IMR-90 (cell line): ENCODE data around the gene EXOC3L2. TPM values are rescaled to one million over a fixed set of nuclear protein-coding genes. Genes with fewer than 3 reads are reported as not detected.

Source experiments
- ATAC-seq: fragments of 200-7000 bp; cut with Tn5 transposase; 2 replicates; pipeline ENCODE4 v1.9.1; 2020; ENCODE audit warnings: low read depth, mild to moderate bottlenecking, moderate library complexity
- BruUV-seq: library from RNA; stranded (reverse); fragments of 400-500 nt; replicated peaks from 2 replicates; lab custom pipeline; 2021; lab: Mats Ljungman, UMichigan
- CTCF ChIA-PET: fragments of 300-600 bp; formaldehyde crosslinking; extraction: SDS; loops from one replicate; lab custom pipeline; 2021; ENCODE audit warnings: antibody characterized with exemption; lab: Yijun Ruan, JAX
- POLR2A ChIA-PET: fragments of 300-600 bp; sonication (Branson Sonifier 250); formaldehyde crosslinking; loops from one replicate; lab custom pipeline; 2022; ENCODE audit warnings: antibody characterized with exemption; ENCODE audit not compliant: unreplicated experiment; lab: Charles Lee
- DNase-seq: peaks from one replicate; pipeline ENCODE4 v3.0.0; 2013
- H2AFZ ChIP-seq: replicated peaks from 2 replicates; pipeline ENCODE3; 2013; ENCODE audit warnings: low read length, mild to moderate bottlenecking; ENCODE audit not compliant: poor library complexity
- H2AK5ac ChIP-seq: 2 replicates; pipeline ENCODE4 v1.6.1; 2013; ENCODE audit warnings: low read depth, low read length, inconsistent platforms
- H2AK9ac ChIP-seq: replicated peaks from 2 replicates; pipeline ENCODE3; 2013; ENCODE audit warnings: mild to moderate bottlenecking, low read depth, low read length, moderate library complexity; ENCODE audit not compliant: poor library complexity
- H2BK120ac ChIP-seq: 2 replicates; pipeline ENCODE4 v1.6.1; 2013; ENCODE audit warnings: low read depth, low read length, inconsistent platforms
- H2BK15ac ChIP-seq: 3 replicates; pipeline ENCODE4 v1.6.1; 2013; ENCODE audit warnings: low read depth, low read length, inconsistent platforms
- H2BK20ac ChIP-seq: 2 replicates; pipeline ENCODE4 v1.6.1; 2013; ENCODE audit warnings: low read depth, mild to moderate bottlenecking, inconsistent platforms, low read length, moderate library complexity
- H2BK5ac ChIP-seq: 2 replicates; pipeline ENCODE4 v1.6.1; 2013; ENCODE audit warnings: mild to moderate bottlenecking, low read depth, low read length, inconsistent platforms; ENCODE audit not compliant: poor library complexity, severe bottlenecking
- H3K14ac ChIP-seq: replicated peaks from 2 replicates; pipeline ENCODE4 v1.6.1; 2013; ENCODE audit warnings: low read depth, low read length, inconsistent platforms
- H3K18ac ChIP-seq: 2 replicates; pipeline ENCODE4 v1.6.1; 2013; ENCODE audit warnings: low read depth, low read length, control low read depth
- H3K23ac ChIP-seq: 2 replicates; pipeline ENCODE4 v1.6.1; 2013; ENCODE audit warnings: low read depth, low read length, inconsistent platforms
- H3K27ac ChIP-seq: 2 replicates; pipeline ENCODE4 v1.5.1; 2013; ENCODE audit warnings: mild to moderate bottlenecking, control low read depth, low read length; ENCODE audit not compliant: insufficient read depth
- H3K27me3 ChIP-seq: 2 replicates; pipeline ENCODE4 v1.6.1; 2013; ENCODE audit warnings: low read length; ENCODE audit not compliant: control insufficient read depth, insufficient read depth
- H3K36me3 ChIP-seq: 2 replicates; pipeline ENCODE4 v1.6.1; 2013; ENCODE audit warnings: low read length, mixed read lengths; ENCODE audit not compliant: control insufficient read depth, insufficient read depth
- H3K4ac ChIP-seq: 2 replicates; pipeline ENCODE4 v1.6.1; 2013; ENCODE audit warnings: low read depth, low read length, inconsistent platforms
- H3K4me1 ChIP-seq: 2 replicates; pipeline ENCODE4 v1.6.1; 2013; ENCODE audit warnings: low read length, mixed read lengths; ENCODE audit not compliant: control insufficient read depth, insufficient read depth
- H3K4me2 ChIP-seq: 2 replicates; pipeline ENCODE4 v1.6.1; 2013; ENCODE audit warnings: low read depth, mild to moderate bottlenecking, control low read depth, low read length, moderate library complexity
- H3K4me3 ChIP-seq: 2 replicates; pipeline ENCODE4 v1.5.1; 2013; ENCODE audit warnings: low read depth, mild to moderate bottlenecking, control low read depth, low read length, moderate library complexity; ENCODE audit not compliant: insufficient read depth
- H3K56ac ChIP-seq: 2 replicates; pipeline ENCODE4 v1.6.1; 2013; ENCODE audit warnings: low read length, inconsistent platforms; ENCODE audit not compliant: insufficient read depth; ENCODE audit errors: extremely low read depth
- H3K79me1 ChIP-seq, 2 experiments: 2 replicates each; pipeline ENCODE4 v1.6.1; 2013; ENCODE audit warnings: low read length in 2 of 2, inconsistent platforms in 1 of 2, low read depth in 1 of 2
- H3K9ac ChIP-seq: 2 replicates; pipeline ENCODE4 v1.6.1; 2013; ENCODE audit warnings: low read depth, low read length, control low read depth
- H3K9me1 ChIP-seq: 2 replicates; pipeline ENCODE4 v1.6.1; 2013; ENCODE audit warnings: low read length, inconsistent platforms; ENCODE audit not compliant: insufficient read depth
- H3K9me3 ChIP-seq: 2 replicates; pipeline ENCODE4 v1.6.1; 2013; ENCODE audit warnings: low read length; ENCODE audit not compliant: control insufficient read depth, insufficient read depth
- H4K20me1 ChIP-seq: 2 replicates; pipeline ENCODE4 v1.6.1; 2013; ENCODE audit warnings: low read length, inconsistent platforms; ENCODE audit not compliant: insufficient read depth
- H4K5ac ChIP-seq: 2 replicates; pipeline ENCODE4 v1.6.1; 2013; ENCODE audit warnings: mild to moderate bottlenecking, low read depth, low read length, control low read depth
- H4K8ac ChIP-seq, 2 experiments: 2 replicates each; pipeline ENCODE4 v1.6.1; 2013; ENCODE audit warnings: low read depth in 2 of 2, low read length in 2 of 2, control low read depth in 1 of 2, inconsistent platforms in 1 of 2
- H4K91ac ChIP-seq: 2 replicates; pipeline ENCODE4 v1.6.1; 2013; ENCODE audit warnings: low read depth, low read length, inconsistent platforms; ENCODE audit not compliant: insufficient read depth
- CEBPB ChIP-seq: IDR thresholded peaks from 2 replicates; pipeline ENCODE4 v1.6.1; 2012; ENCODE audit warnings: low read depth, low read length, improper control_type of control experiment
- MAZ ChIP-seq: IDR thresholded peaks from 2 replicates; pipeline ENCODE4 v1.6.1; 2012; ENCODE audit warnings: low read depth, mild to moderate bottlenecking, low read length, improper control_type of control experiment, moderate library complexity, borderline replicate concordance
- NFE2L2 ChIP-seq: fragments of 150-350 bp; IDR thresholded peaks from 2 replicates; pipeline ENCODE4 v1.6.1; 2016; ENCODE audit warnings: low read depth, mild to moderate bottlenecking, low read length
- WGBS, 2 experiments: methylation state at CpG; one replicate each; pipeline versions ENCODE4 v1.1.5 to v1.1.7; 2013; ENCODE audit warnings: missing lambda C conversion rate in 2 of 2; ENCODE audit not compliant: insufficient read length in 1 of 2; ENCODE audit errors: extremely low coverage in 2 of 2; 5-methylcytosine and 5-hydroxymethylcytosine counted together
- dilution Hi-C: fragments of 300-500 bp; cut with HindIII; formaldehyde crosslinking; loops from one replicate; pipeline ENCODE4 v1.14.3; 2018; ENCODE audit warnings: low sequenced_read_pairs; ENCODE audit not compliant: unreplicated experiment
- in situ Hi-C: fragments of 300-500 bp; cut with MboI; formaldehyde crosslinking; loops from 3 replicates; pipeline ENCODE4 v1.14.3; 2019; ENCODE audit warnings: low sequenced_read_pairs, inconsistent platforms, mixed read lengths
- intact Hi-C: fragments of 100-400 bp; cut with micrococcal nuclease; formaldehyde crosslinking; loops from 2 replicates; pipeline ENCODE4 v1.10.0; 2022
- polyA plus RNA-seq, 3 experiments: library from polyadenylated mRNA; depleted of rRNA; stranded (reverse); fragments of >200 nt; gene quantifications; 2 replicates each; pipeline ENCODE4 v1.2.3, GENCODE V29; 2012; ENCODE audit warnings: low replicate concordance in 1 of 3
- total RNA-seq: library from RNA; depleted of rRNA; stranded (reverse); fragments of >200 nt; gene quantifications from 2 replicates; pipeline ENCODE4 v1.2.3, GENCODE V29; 2012
- TF ChIP-seq, protein P1 (sequence below): fragments of 150-350 bp; IDR thresholded peaks from 2 replicates; pipeline ENCODE4 v1.6.1; 2017; ENCODE audit warnings: mild to moderate bottlenecking, antibody characterized with exemption, low read length, low read depth

EXOC3L2 gene
- total and polyA plus RNA-seq, 2 of the 4 experiments (the other 2 are of a cell fraction) = 0.03 TPM; not detected in 1

DNA sequence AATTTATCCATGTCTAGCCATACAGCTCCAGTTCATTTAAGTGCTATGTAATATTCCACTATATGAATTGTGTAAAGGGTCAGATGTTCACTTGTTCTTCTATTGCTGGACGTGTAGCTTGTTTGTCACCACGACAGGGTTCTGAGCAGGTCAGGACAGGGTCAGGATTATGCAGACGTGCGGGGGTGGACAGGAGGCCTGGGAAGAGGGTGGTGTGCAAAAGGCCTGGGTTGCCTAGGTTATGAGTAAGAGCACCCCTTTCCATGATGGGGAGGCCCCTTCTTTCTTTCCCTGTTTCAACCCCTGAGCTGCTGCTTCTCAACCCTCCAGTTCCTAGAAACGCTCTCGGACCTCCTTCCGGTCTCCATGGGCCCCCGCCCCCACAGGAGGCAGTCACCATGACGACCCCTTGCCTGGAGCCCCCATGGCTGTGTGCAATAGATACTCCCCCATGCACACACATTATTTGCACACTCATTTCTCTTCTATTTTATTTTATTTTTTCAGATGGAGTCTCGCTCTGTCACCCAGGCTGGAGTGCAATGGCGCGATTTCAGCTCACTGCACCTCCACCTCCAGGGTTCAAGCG is 2.0 kb downstream of the EXOC3L2 start:
- Histone ChIP-seq H2BK120ac (no peak overlapping the region), H3K9ac (no peak overlapping the region), H4K8ac (no peak overlapping the region), H3K79me1 (no peaks in the 10 kb centered on the region), H3K18ac (no peak overlapping the region), H3K9me3 (no peaks in the 10 kb centered on the region), H3K56ac (no peak overlapping the region), H3K9me1 (no peaks in the 10 kb centered on the region), H3K4me2 (no peak overlapping the region), H2BK15ac (no peak overlapping the region), H3K27me3 (peaks cover 16% of the 10 kb centered on the region; the same call in 1 of the 2 replicates), H2AFZ (no peak overlapping the region), H4K20me1 (no peaks in the 10 kb centered on the region), H4K5ac (no peak overlapping the region), H2BK5ac (no peak overlapping the region), H3K36me3 (no peaks in the 10 kb centered on the region), H4K91ac (no peak overlapping the region), H3K23ac (no peak overlapping the region), H3K4me3 (no peak overlapping the region), H3K4ac (no peak overlapping the region), H3K14ac (no peak overlapping the region), H3K27ac (no peak overlapping the region), H2BK20ac (no peak overlapping the region), H2AK5ac (no peak overlapping the region), H2AK9ac (no peak overlapping the region), H3K4me1 (no peaks in the 10 kb centered on the region)
- no peak for TF ChIP-seq MAZ
- TF ChIP-seq NFE2L2 = no peak
- TF ChIP-seq, protein P1, sequence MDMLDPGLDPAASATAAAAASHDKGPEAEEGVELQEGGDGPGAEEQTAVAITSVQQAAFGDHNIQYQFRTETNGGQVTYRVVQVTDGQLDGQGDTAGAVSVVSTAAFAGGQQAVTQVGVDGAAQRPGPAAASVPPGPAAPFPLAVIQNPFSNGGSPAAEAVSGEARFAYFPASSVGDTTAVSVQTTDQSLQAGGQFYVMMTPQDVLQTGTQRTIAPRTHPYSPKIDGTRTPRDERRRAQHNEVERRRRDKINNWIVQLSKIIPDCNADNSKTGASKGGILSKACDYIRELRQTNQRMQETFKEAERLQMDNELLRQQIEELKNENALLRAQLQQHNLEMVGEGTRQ = no peak
- TF ChIP-seq CEBPB = no peak
- 70% methylated on average over 5 of the region's 13 CpGs; no CpG with 5 or more reads in 1 of the 2 experiments for WGBS, 2 experiments
- ATAC-seq (no peak), DNase-seq (no peak)
- POLR2A ChIA-PET = no interaction called here
- CTCF ChIA-PET = interaction anchor here (0.5 kb wide), 1 partner anchor 11 kb away, joined by 3 read pairs; no protein-coding TSS in a partner anchor
- in situ Hi-C loops (no loop called here), intact Hi-C loops (no loop called here), dilution Hi-C loops (no loop called here)
- BruUV-seq = no TSS peak
